Pancreas (tissue), 10 donors: ENCODE data around the gene NEDD4. TPM values are rescaled to one million over a fixed set of nuclear protein-coding genes. Genes with fewer than 3 reads are reported as not detected.
"Not testable (repeated sequence)": the region's sequence is repeated elsewhere in the genome, so short reads cannot be mapped to it uniquely, and the experiment has no call there.

Source experiments
- ATAC-seq, 4 donors: fragments of 200-7000 bp; cut with Tn5 transposase; one replicate each; pipeline versions ENCODE4 v1.8.0 to v1.9.1; 2020; ENCODE audit warnings: mild to moderate bottlenecking in 4 of 4, moderate library complexity in 4 of 4
- DNase-seq, 6 donors: peaks; one replicate each; pipeline ENCODE4 v3.0.0-alpha.2; 2020
- FAIRE-seq: peaks from 2 replicates; lab custom pipeline; 2012; peaks lifted over from hg19 to GRCh38; lab: Jason Lieb, UNC
- H3K27ac ChIP-seq, 4 donors: fragments of 200-600 bp; sonication (generic); 1 replicate in 3 of 4; 2 replicates in 1 of 4; pipeline versions ENCODE4 v1.5.0 to v1.8.0; 2020
- H3K27me3 ChIP-seq, 4 donors: fragments of 200-600 bp; one replicate each; pipeline ENCODE4 v1.8.0; 2021
- H3K36me3 ChIP-seq, 3 donors: fragments of 200-600 bp; sonication (generic) in 1 of 3; one replicate each; pipeline versions ENCODE4 v1.5.0 to v1.8.0; 2020 to 2021
- H3K4me1 ChIP-seq, 3 donors: fragments of 200-600 bp; one replicate each; pipeline ENCODE4 v1.8.0; 2021
- H3K4me3 ChIP-seq, 4 donors: fragments of 200-600 bp; sonication (generic) in 2 of 4; one replicate each; pipeline versions ENCODE4 v1.5.0 to v1.8.0; 2020 to 2021
- H3K9me3 ChIP-seq, 4 donors: fragments of 200-600 bp; one replicate each; pipeline ENCODE4 v1.8.0; 2021
- CTCF ChIP-seq, 4 donors: fragments of 200-600 bp; sonication (generic) in 3 of 4; IDR thresholded peaks; one replicate each; pipeline versions ENCODE4 v1.5.0 to v1.8.0; 2021; ENCODE audit warnings: antibody characterized with exemption in 4 of 4
- WGBS, 2 donors: extraction: QIAGEN DNeasy Blood & Tissue Kit; methylation state at CpG; one replicate each; pipeline ENCODE4 v1.1.7; 2013; 5-methylcytosine and 5-hydroxymethylcytosine counted together
- intact Hi-C, 3 donors: fragments of 100-400 bp; cut with DNase I; formaldehyde crosslinking; loops; one replicate each; pipeline versions ENCODE4 v1.11.1 to v1.14.2; 2022
- polyA plus RNA-seq, 2 donors: library from polyadenylated mRNA; stranded (reverse); fragments of 200-250 nt; gene quantifications; one replicate each; pipeline ENCODE4 v1.2.3, GENCODE V29; 2013
- total RNA-seq, 6 donors: library from RNA; stranded (reverse); fragmentation: NEBNext Ultra II Directional in 4 of 6; extraction: Animal tissue kit (Norgen Biotek cat#: 25700) in 4 of 6; gene quantifications; one replicate each; pipeline versions ENCODE4 v1.2.1 to v1.2.4, GENCODE V29; 2021 to 2023
- donor health status: healthy with polysubstance abuse.
- donor health status: DM: no; HTN: no; CAD: no; lungs with moderate emphysema.
- donor health status: DM: no; HTN: no; CAD: no.
- donor health status: control.
- donor health status: control.
- donor health status: Bipolar disorder and iron deficiency.
- donor health status: DM: yes; HTN: yes; CAD: no.
- donor health status: DM: no; HTN: no; CAD: no.
- donor health status: DM: no; HTN: no; CAD: no.
- donor health status: DM: yes; HTN: yes; CAD: no.

The NEDD4 gene
- total and polyA plus RNA-seq, 8 donors, result 1.4 to 9.5 (median 4.6) TPM

- H3K9me3 ChIP-seq, result no peaks in the 10 kb centered on the region
- H3K27ac ChIP-seq, result no peak overlapping the region
- peaks cover 0 to 4% (median 0%) of the 10 kb centered on the region in 3 donors for H3K36me3 ChIP-seq
- ATAC-seq (peak in 3 of 4 donors; percentile 71 to 78 (median 73)), DNase-seq (peak in 2 of 6 donors; percentile 5 to 46), FAIRE-seq (peak; percentile 95)
- H3K4me1 ChIP-seq, result no peaks in the 10 kb centered on the region
- H3K27me3 ChIP-seq, result no peaks in the 10 kb centered on the region
- peak; percentile 71 to 90 (median 78) for TF ChIP-seq CTCF (IDR thresholded peaks at IDR 0.05)
- WGBS, 2 donors, result 44 to 51% methylated on average over 5 of the region's 5 CpGs
- H3K4me3 ChIP-seq, result no peak overlapping the region
- intact Hi-C loops, result no loop called here
Measured at GRCh38 chr15:55846116-55846707, 147.2 kb downstream of the NEDD4 start.

- 90 to 96% methylated on average over 4 of the region's 4 CpGs for WGBS, 2 donors
- H3K9me3 ChIP-seq, H3K27me3 ChIP-seq, ATAC-seq, H3K4me3 ChIP-seq, intact Hi-C loops, H3K4me1 ChIP-seq, FAIRE-seq, H3K36me3 ChIP-seq, H3K27ac ChIP-seq, DNase-seq: not testable (repeated sequence)
Measured at GRCh38 chr15:55842897-55843296, 150.5 kb downstream of the NEDD4 start.

- Histone ChIP-seq H3K36me3 (peaks cover 0 to 4% (median 0%) of the 10 kb centered on the region in 3 donors), H3K27ac (no peak overlapping the region), H3K9me3 (no peaks in the 10 kb centered on the region), H3K4me3 (no peak overlapping the region), H3K27me3 (no peaks in the 10 kb centered on the region), H3K4me1 (no peaks in the 10 kb centered on the region)
- intact Hi-C loops, result no loop called here
- no peak for TF ChIP-seq CTCF (IDR thresholded peaks at IDR 0.05)
- DNase-seq, result no peak
- WGBS, 2 donors, result 93 to 97% methylated on average over 3 of the region's 3 CpGs
- FAIRE-seq, result no peak
- no peak for ATAC-seq
Measured at GRCh38 chr15:55835866-55836265, 157.5 kb downstream of the NEDD4 start.

GRCh38 chr15:55834331-55834730, 159.1 kb downstream of the NEDD4 start:
- no peak overlapping the region for H3K4me3 ChIP-seq
- WGBS, 2 donors, result 87 to 89% methylated on average over 3 of the region's 3 CpGs

GRCh38 chr15:55829826-55830225, 163.6 kb downstream of the NEDD4 start:
- Histone ChIP-seq H3K27ac (no peak overlapping the region), H3K4me1 (no peaks in the 10 kb centered on the region), H3K4me3 (no peak overlapping the region), H3K36me3 (peaks cover 0 to 4% (median 0%) of the 10 kb centered on the region in 3 donors), H3K27me3 (no peaks in the 10 kb centered on the region), H3K9me3 (no peaks in the 10 kb centered on the region)
- FAIRE-seq (no peak), DNase-seq (no peak), ATAC-seq (no peak)
- 76 to 91% methylated on average over 2 of the region's 2 CpGs for WGBS, 2 donors
- intact Hi-C loops, result no loop called here
- no peak for TF ChIP-seq CTCF (IDR thresholded peaks at IDR 0.05)

More at GRCh38 chr15:55834331-55834730, 159.1 kb downstream of the NEDD4 start:
- Histone ChIP-seq H3K9me3 (no peaks in the 10 kb centered on the region), H3K36me3 (peaks cover 0 to 4% (median 0%) of the 10 kb centered on the region in 3 donors), H3K27ac (no peak overlapping the region), H3K4me1 (no peaks in the 10 kb centered on the region), H3K27me3 (no peaks in the 10 kb centered on the region)
- intact Hi-C loops, result no loop called here
- no peak for TF ChIP-seq CTCF (IDR thresholded peaks at IDR 0.05)
- DNase-seq, result no peak
- FAIRE-seq, result no peak
- ATAC-seq, result no peak
